Measurements from ENCODE around the gene POSTN. TPM values are rescaled to one million over a fixed set of nuclear protein-coding genes. Genes with fewer than 3 reads are reported as not detected.

The POSTN gene
- total RNA-seq, 1 donor = 1,081 TPM

DNA sequence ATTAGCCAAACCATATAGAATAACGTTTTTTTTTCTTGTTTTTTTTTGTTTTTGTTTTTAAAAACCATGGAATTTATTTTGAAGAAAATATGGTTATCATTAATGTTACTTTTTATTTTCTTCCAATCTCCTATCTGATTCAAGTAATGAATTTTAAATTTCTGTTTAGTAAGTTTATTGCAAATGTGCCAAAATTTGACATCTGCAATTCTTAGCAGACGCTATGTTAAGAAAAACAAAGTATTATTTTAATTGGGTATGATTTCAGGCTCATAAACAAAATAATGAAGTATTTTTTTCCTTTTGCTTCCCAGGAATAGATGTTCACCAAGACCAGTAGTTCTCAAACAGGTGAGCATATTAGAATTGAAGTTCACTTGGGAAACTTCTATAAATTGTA is 63.1 kb downstream of the POSTN start:
- Histone ChIP-seq H4K20me1 (ENCODE audit: insufficient read depth, low read length) (no peaks in the 10 kb centered on the region), H3K79me2 (ENCODE audit: insufficient read depth, low read length) (no peaks in the 10 kb centered on the region), H2AFZ (ENCODE audit: low read length) (no peak overlapping the region), H3K4me3 (ENCODE audit: insufficient read depth, low read length) (no peak overlapping the region), H3K27me3 (ENCODE audit: insufficient read depth, low read length) (no peaks in the 10 kb centered on the region), H3K9me3 (ENCODE audit: low read depth, low read length) (no peaks in the 10 kb centered on the region), H3K27ac (ENCODE audit: low read depth, low read length) (peak overlapping the region; percentile 92), H3K36me3 (ENCODE audit: insufficient read depth, low read length) (no peaks in the 10 kb centered on the region), H3K4me1 (ENCODE audit: insufficient read depth, low read length) (peaks cover 21% of the 10 kb centered on the region), H3K4me2 (ENCODE audit: insufficient read depth, low read length) (no peak overlapping the region)
- no peak for DNase-seq (ENCODE audit: insufficient read length, low spot score, missing footprints)
- TF ChIP-seq, protein P1, sequence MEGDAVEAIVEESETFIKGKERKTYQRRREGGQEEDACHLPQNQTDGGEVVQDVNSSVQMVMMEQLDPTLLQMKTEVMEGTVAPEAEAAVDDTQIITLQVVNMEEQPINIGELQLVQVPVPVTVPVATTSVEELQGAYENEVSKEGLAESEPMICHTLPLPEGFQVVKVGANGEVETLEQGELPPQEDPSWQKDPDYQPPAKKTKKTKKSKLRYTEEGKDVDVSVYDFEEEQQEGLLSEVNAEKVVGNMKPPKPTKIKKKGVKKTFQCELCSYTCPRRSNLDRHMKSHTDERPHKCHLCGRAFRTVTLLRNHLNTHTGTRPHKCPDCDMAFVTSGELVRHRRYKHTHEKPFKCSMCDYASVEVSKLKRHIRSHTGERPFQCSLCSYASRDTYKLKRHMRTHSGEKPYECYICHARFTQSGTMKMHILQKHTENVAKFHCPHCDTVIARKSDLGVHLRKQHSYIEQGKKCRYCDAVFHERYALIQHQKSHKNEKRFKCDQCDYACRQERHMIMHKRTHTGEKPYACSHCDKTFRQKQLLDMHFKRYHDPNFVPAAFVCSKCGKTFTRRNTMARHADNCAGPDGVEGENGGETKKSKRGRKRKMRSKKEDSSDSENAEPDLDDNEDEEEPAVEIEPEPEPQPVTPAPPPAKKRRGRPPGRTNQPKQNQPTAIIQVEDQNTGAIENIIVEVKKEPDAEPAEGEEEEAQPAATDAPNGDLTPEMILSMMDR (IDR thresholded peaks at IDR 0.05; ENCODE audit: extremely low read depth, low read depth, low read length) = no peak

DNA sequence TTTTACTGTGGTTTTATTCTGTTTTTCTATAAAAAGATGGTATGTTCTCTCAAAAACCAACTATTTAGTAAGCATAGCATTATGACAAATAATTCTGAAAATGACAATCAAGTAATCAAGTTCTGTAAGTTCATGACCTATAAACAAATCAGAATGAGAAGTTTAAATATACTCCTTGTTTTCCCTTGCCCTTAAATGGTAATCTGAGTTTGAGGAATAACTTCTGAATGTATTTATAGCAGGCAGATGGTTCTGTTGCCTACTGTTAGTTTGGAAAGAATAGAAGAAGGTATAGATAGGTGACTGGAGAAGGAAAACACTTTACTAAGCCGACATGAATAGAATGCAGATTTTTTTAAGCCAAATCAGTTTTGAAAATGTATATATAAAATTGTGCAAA is 63.9 kb downstream of the POSTN start:
- no peaks in the 10 kb centered on the region for H3K36me3 ChIP-seq (ENCODE audit: insufficient read depth, low read length)
- TF ChIP-seq, protein P1 (IDR thresholded peaks at IDR 0.05; ENCODE audit: extremely low read depth, low read depth, low read length) = no peak
- H3K27ac ChIP-seq (ENCODE audit: low read depth, low read length) = peak overlapping the region; percentile 92
- peak; percentile 51 for DNase-seq (ENCODE audit: insufficient read length, low spot score, missing footprints)
- H3K4me2 ChIP-seq (ENCODE audit: insufficient read depth, low read length) = peak overlapping the region; percentile 68
- H2AFZ ChIP-seq (ENCODE audit: low read length) = no peak overlapping the region
- H3K27me3 ChIP-seq (ENCODE audit: insufficient read depth, low read length) = no peaks in the 10 kb centered on the region
- no peaks in the 10 kb centered on the region for H4K20me1 ChIP-seq (ENCODE audit: insufficient read depth, low read length)
- H3K4me1 ChIP-seq (ENCODE audit: insufficient read depth, low read length) = peaks cover 16% of the 10 kb centered on the region
- H3K79me2 ChIP-seq (ENCODE audit: insufficient read depth, low read length) = no peaks in the 10 kb centered on the region
- H3K9me3 ChIP-seq (ENCODE audit: low read depth, low read length) = no peaks in the 10 kb centered on the region
- no peak overlapping the region for H3K4me3 ChIP-seq (ENCODE audit: insufficient read depth, low read length)

DNA sequence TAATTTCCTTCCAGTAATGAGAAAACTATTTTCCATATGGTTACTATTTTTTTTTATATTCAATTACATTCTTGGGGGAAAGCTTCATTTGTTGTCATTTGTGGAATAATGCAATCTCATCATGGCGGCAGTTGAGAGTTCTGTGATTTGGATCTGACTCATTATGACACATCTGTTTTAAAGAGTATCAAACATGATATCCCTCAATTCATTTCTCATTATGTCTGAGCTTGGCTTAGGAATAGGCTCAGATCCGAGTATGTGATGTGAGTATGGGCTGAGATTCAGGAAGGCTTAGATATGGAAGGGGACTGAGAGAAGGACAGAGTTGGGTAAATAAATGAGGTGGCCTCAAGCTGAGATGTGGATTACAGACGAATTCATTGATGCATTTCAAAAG is 64.4 kb downstream of the POSTN start:
- Histone ChIP-seq H3K4me2 (ENCODE audit: insufficient read depth, low read length) (peak overlapping the region; percentile 68), H3K27me3 (ENCODE audit: insufficient read depth, low read length) (no peaks in the 10 kb centered on the region), H3K27ac (ENCODE audit: low read depth, low read length) (peak overlapping the region; percentile 92), H3K4me3 (ENCODE audit: insufficient read depth, low read length) (no peak overlapping the region), H3K36me3 (ENCODE audit: insufficient read depth, low read length) (no peaks in the 10 kb centered on the region), H3K9me3 (ENCODE audit: low read depth, low read length) (no peaks in the 10 kb centered on the region), H3K79me2 (ENCODE audit: insufficient read depth, low read length) (no peaks in the 10 kb centered on the region), H3K4me1 (ENCODE audit: insufficient read depth, low read length) (peaks cover 16% of the 10 kb centered on the region), H4K20me1 (ENCODE audit: insufficient read depth, low read length) (no peaks in the 10 kb centered on the region), H2AFZ (ENCODE audit: low read length) (no peak overlapping the region)
- TF ChIP-seq, protein P1 (IDR thresholded peaks at IDR 0.05; ENCODE audit: extremely low read depth, low read depth, low read length) = no peak
- peak; percentile 72 for DNase-seq (ENCODE audit: insufficient read length, low spot score, missing footprints)

DNA sequence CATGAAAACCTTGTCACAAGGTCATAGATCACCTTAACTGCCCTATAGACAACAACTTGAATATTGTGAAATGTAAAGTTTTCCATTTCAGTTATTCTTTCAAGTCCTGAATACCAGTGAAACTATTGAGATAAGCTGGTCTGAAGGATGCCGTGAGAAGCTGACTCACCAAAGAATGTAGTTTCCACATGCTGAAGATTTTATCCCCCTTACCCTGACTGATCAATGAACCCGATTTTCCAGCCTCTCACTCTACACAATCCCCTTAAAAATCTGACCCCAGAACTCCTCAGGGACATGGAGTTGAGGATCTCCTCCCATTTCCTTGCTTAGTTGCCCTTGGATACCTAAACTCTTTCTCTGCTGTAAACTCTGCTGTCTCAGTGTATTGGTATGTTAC is 67.5 kb downstream of the POSTN start:
- Histone ChIP-seq H3K79me2 (ENCODE audit: insufficient read depth, low read length) (no peaks in the 10 kb centered on the region), H3K27ac (ENCODE audit: low read depth, low read length) (peak overlapping the region; percentile 92), H3K4me3 (ENCODE audit: insufficient read depth, low read length) (no peak overlapping the region), H3K4me2 (ENCODE audit: insufficient read depth, low read length) (no peak overlapping the region), H3K36me3 (ENCODE audit: insufficient read depth, low read length) (no peaks in the 10 kb centered on the region), H2AFZ (ENCODE audit: low read length) (no peak overlapping the region), H3K9me3 (ENCODE audit: low read depth, low read length) (no peaks in the 10 kb centered on the region), H3K4me1 (ENCODE audit: insufficient read depth, low read length) (peaks cover 36% of the 10 kb centered on the region), H4K20me1 (ENCODE audit: insufficient read depth, low read length) (no peaks in the 10 kb centered on the region), H3K27me3 (ENCODE audit: insufficient read depth, low read length) (no peaks in the 10 kb centered on the region)
- TF ChIP-seq, protein P1 (IDR thresholded peaks at IDR 0.05; ENCODE audit: extremely low read depth, low read depth, low read length) = no peak
- no peak for DNase-seq (ENCODE audit: insufficient read length, low spot score, missing footprints)
